ENCODE data around the gene ARL8A.
A peak's percentile ranks its signal among the peaks of the same experiment; 100 is the strongest.
"Not testable (repeated sequence)": the region's sequence is repeated elsewhere in the genome, so short reads cannot be mapped to it uniquely, and the experiment has no call there.

The ARL8A gene

DNA sequence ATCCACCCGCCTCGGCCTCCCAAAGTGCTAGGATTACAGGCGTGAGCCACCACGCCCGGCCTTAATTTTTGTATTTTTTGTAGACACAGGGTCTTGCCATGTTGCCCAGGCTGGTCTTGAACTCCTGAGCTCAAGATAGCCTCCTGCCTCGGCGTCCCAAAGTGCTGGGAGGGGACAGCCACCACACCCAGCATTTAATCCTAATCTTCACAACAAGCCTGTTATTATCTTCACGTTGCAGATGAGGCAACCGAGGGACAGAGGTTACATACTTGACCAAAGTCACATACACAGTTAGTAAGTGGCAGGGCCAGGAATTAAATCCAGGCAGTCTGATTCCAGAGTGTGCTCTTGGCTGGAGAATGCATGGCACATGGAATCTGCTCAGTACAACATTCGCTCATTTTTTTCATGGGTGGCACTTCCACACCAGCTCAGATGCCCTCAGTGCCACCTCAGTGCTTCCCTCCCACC, 26.6 kb downstream of the ARL8A start:
- DNase-seq, result no peak

DNA sequence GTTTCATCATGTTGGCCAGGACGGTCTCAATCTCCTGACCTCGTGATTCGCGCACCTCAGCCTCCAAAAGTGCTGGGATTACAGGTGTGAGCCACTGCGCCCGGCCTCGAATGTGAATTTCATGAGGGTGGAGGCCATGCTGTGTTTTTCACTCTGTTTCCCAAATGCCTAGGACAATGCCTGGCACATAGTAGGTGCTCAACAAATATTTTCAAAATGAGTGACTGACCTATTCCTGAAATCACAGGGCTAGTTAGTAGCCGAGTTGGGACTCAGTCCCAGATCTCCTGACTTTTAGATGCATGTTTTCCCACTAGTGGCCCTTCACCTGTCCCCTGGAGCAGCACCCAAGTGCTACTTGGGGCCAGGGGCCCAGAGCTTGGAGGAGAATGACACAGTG, 28.2 kb downstream of the ARL8A start:
- no peak for DNase-seq

DNA sequence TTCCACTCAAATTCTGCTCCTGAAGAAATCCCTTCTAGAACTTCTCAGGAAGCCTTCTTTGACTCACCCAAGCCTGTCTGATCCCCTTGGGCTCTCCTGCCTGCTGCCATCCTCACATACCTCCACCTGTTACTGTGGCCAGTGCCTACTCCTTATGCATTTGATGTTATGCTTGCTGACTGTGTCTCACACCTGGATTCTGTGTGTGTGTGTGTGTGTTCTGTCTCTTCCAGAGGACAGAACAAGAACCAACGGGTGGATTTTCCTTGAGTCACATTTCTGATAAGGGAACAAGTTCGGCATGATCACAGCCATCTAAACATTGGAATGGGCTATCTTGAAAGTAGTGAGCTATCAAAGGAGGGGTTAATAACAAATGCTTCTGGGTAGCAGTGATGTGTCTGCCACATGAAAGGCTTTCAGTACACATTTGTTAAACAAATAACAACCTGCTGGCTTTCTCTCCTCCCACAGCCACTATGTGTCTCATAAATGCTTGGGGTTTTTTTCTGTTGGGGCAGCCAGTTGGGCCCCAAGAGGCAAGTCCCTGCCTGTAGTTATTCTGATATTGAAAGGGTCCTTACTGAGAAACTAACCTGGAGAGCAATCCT, 30.7 kb downstream of the ARL8A start:
- no peak for DNase-seq

DNA sequence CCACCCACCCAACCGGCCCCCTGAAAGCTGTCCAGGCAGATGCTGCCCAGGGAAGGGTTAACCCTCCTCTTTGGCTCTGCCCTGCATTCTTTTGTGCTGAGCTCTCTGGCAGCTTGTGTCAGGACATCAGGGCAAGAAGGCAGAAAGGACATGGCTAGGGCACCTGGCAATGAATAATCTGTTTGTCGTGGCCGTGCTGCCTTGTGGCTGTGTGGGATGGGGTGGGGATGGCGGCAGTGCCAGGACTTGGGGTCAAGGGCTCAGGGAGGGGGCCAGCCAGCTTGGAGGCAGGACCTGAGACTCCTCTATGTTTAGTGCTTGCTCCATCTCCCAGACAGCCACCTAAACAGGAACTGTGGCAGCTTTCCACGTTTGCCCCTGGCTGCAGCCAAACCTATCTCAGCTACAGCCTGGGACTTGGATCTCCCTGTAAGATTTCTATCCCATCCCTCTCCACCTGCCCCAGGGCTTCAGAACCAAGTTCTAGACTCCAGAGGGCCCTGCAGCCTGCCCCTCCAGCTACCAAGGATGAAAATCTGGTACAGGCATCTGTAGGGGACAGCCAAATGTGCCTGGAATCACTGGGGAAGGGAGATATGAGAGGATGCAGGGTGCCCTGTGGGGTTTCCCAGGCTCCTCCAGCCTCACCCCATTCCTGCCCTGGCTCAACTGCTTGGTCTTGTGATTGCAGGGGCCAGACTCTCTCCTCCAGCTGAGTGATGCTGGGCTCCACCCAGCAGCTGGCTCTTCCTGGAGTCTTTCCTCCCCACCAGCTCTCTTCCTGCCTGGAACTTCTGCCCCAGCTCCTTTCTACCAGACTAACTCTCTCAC, 31.5 kb downstream of the ARL8A start:
- DNase-seq, result no peak

DNA sequence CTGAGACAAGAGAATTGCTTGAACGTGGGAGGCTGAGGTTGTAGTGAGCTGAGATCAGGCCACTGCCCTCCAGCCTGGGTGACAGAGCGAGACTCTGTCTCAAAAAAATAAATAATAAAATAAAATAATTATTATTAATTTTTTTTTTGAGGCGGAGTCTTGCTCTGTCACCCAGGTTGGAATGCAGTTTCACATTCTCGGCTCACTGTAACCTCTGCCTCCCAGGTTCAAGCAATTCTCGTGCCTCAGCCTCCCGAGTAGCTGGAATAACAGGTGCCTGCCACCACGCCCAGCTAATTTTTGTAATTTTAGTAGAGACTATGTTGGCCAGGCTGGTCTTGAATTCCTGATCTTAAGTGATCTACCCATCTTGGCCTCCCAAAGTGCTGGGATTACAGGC, 32.9 kb downstream of the ARL8A start:
- DNase-seq, result not testable (repeated sequence)

DNA sequence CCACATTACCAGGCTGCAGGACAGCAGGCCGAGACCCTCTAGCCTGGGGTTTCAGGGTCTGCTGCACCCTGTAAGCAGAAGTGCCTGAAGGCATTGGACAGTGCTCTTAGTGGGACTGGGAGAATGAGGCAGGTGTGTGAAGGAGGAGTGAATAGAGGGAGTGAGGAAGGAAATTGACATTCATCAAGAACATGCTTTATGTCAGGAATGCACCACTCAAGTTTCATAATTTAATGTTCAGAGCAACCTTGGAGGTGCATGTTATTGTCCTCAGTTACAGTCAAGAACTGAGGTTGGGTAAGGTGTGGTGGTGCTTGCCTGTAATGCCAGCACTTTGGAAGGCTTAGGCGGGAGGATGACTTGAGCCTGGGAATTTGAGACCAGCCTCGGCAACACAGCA, 33.6 kb downstream of the ARL8A start:
- no peak for DNase-seq

DNA sequence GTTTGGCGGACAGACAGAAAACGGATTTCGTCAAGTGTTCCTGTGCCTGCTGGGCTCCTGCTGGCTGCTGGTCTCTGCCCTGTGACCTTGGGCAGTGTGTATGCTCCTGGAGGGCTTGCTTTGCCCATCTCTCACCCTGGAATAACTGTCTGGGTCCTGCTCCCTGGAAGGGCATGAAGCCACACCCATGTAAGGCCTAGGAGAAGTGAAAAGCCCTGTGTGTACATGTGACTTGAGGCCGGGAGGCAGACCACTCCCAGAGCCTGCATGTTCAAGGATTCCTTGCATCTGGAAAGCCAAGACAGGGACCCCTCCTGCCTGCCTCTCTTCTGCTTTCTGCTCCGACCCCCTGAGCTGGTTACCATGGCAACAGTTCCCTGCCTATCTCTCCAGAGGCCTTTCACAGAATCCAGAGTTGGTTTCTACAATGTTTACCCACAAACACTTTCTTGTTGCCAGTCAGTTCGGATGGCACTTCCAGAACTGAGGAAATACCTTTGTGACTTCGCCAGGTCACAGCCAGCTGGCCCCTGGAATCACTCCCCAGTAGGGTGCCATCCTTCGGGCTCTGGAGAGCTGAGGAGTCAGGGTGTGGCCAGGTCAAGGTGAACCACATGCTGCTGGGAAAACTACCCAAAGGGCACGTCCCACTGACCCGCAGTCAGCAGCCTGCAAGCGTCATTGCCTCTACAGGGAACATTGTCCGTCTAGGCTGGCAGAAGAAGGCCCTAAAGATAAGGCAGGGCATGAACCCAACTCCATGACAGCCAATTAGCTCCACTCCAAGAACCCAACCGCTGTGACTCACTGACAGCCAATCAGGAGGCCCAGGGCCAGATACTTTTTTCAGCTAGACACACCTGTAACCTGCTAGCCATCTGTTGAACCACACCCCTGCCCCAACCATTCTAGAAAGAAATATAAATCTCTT, 36.5 kb downstream of the ARL8A start:
- DNase-seq, result no peak

DNA sequence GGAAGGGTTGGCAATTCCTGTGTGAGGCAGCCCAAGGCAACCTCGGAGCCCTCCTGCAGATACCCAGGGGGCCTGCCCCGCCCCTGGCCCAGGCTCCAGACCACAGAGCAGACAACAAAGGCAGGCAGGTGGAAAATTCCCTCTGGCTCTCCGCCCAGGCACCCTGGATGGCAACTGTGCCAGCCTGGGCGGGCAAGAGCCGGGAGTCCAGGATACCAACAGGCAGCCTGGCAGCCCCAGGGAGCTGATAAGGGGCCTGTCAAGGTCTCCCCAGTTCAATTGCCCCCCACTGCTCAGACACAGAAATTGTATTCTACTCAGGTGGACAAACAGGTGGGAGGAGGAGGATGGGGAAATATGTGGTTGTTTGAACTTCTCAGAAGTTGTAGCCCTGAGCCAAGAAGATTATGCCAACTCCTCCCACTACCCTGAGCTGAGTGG, 37.2 kb downstream of the ARL8A start:
- no peak for DNase-seq

DNA sequence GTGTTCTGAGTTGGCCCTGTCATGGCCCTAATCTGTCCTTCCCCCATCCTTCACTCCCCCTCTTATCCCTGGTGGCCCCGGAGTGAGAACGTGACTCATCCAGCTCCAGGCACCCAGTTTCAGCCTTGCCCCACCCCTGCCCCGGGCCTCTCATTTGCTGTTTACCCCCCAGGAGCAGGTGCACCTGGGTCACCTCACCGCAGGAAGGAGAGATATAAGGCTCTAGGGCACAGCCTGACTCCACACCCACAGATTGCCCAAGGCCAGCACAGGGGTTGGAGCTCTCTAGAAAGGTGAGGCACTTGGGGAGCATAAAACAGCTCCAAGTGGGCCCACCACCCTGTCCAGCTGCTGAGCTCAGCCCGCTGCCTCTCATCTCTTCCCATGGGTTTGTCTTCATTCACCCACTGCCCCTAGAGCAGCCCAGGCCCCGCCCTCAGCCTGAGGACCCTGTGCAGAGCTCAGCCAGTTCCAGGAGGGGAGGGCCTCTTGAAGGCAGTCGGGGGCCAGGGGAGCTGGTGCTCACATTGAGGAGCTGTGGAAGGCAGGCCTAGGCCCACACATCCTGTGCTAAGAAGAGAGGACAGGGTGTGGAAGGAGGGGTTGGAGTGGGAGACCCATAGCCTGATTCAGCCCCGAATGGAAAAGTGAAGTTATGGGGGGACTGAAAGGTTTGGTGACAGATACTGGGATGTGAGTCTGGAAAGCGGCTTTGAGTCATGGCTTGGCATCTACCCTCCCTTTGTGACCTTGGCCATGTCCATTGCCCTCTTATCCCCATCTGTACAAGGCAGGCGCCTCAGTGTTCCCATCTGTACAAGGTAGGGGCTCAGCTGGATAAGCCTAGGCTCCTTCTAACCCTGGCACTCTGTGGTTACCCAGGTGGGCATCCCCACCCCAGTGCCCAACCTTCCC, 37.9 kb downstream of the ARL8A start:
- DNase-seq, result no peak

DNA sequence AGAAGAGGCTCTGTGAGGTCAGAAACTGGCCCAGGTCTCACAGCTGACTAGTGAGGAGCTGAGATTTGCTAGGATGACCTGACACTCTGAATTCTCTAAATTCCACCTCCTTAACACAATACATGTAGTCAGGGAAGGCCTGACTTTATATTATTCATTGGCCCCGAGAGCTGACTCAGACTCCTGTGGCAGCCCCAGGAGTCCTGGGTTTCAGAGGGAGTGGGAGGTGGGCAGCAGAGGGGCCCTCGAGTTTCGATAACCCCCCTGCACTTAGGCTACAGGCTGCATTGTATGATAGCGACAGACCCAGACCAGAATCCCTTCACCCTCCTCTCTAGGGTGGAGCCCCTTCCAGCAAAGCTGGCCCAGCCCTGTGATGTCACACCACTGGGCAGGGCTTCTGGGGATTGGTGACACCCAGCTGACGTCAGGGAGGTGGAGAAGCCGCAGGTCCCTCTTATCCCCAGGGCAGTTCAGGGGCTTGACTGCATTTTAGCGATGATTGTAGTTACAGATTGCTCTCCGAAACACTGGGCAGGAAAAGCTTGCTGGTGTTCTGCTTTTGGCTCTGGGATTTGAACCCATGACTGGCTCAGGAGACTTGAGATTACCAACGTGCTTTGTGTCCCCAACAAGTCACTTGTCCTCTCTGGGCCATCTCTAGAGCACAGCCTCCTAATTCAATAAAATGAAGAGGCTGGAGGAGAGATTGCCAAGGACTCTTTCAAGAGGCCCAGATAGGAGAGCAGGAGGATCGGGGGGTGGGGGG, 38.8 kb downstream of the ARL8A start:
- DNase-seq, result no peak

DNA sequence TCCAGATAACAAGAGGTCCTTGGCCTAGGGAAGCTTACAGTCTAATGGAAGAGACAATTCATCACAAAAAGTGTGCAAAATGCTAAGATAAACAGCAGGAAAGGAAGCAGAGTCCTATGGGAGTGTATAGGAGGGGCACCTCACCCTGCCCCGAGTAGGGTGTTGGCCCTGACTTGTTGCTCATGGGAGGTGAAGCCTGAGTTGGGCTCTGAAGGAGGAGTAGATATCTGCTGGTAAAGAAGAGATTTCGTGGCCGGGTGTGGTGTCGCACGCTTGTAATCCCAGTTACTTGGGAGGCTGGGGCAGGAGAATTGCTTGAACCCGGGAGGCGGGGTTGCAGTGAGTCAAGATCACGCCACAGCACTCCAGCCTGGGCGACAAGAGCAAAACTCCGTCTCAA, 40.5 kb downstream of the ARL8A start:
- no peak for DNase-seq

DNA sequence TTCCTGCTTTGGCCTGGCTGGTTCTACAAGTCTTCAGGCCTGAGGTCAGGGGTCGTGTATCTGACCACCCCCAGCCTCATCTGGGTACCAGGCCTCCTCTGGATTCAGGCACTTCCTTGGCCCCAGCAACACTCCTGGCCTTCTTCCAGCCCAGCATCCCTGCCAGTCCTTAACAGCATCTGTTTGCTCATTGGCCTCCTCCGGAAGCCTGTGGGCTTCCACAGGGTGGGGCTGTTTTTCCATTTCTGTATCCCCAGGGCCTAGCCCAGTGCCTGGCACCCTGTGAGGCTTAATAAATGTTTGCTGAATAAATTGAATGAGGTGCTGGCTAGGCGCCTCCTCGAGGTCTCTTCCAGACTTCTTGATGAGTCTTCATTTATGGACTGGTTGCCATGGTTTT, 43.4 kb downstream of the ARL8A start:
- peak in 6 of 56 donors; percentile 12 to 59 (median 30) for DNase-seq

DNA sequence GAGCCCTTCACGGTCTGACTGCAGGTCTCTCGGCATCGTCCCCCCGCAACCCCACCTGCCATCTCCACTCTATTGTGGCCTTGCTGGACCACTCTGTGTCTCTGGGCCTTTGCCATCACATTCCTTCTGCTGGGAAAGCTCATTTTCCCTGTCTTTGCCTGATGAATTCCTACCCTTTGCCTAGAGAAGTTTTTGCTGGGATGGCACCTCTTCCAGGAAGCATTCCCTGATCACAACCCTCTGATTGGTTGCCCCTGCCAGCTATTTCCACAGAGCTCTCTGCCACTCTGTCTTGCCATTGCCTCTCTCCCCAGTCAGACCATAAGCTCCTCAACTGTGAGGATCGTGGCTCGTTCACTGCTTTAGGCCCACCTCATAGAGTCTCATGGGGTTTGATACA, 50.7 kb downstream of the ARL8A start:
- no peak for DNase-seq

DNA sequence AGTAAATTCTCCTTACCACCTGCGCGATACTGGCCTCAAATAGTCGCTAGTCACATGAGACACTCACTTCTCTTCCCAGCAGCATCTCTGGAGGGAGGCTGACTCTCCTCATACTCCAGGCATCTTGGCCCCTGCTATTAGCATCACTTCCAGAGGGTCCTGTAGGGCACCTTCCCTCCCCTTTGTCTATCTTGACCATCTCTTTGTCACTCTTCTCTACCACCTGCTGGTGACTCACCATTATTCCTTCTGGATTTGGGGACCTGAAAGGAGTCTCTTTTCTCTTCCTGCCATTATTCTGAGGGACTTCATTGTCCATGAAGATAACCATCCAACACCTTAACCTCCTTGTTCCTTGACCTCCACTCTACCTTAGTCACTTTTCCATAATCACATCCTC, 53.5 kb downstream of the ARL8A start:
- no peak for DNase-seq

DNA sequence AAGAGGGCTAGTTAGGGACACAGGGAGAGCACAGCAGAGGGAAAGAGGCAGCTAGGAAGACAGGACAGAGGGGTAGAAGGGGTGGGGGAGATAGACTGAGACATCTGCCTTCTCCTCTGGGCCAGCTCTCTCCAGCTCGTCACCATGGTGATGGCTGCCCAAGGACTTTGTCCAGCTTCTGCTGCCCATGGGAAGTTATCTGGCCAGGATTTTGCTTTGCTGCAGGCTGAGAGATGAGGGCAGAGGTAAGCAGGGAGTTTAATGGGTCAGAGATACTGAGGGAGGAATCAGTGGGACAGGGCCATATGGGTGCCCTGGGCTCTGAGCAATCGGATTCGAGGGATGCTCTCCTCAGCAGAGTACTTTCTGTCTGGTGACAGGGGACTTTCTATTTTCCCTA, 56.3 kb downstream of the ARL8A start:
- DNase-seq, result peak in 12 of 56 donors; percentile 4 to 25 (median 12)

DNA sequence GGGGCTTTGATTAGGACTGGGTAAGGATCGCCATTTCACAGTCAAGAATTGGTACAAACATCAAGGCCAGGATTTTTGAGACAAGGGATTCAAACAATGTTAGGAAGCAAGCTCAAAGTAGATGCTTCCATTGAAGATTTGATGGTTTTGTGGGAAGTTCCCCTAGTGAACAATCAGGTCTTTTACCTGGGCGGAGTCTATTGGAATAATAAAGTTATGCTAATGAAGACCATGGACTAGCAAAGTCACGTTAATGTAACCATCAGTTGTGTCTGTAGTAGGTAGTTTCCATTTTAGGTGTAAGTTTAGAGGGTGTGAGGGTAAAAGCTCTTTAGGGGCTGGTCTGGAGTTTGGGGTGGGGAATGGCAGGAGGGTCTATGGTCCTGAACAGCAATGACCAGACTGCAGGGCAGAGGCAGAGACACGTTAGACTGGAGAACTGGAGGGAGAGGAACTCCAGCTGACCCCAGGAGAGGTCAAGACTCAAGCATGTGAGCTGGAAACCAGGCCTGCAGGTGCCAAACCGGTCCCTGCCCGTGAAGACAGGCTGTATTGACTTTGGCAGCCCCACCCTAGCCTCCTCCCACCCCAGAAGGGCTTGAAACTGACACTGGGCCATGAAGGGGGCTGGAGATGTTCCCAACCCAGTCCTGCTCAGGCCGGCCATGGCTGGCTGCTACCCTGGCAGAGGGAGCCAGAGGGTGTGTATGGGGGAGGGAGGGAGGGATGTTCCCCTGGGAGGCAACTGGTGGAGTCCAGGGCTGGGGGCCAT, 57.8 kb downstream of the ARL8A start:
- peak in 4 of 56 donors; percentile 15 to 18 (median 16) for DNase-seq

DNA sequence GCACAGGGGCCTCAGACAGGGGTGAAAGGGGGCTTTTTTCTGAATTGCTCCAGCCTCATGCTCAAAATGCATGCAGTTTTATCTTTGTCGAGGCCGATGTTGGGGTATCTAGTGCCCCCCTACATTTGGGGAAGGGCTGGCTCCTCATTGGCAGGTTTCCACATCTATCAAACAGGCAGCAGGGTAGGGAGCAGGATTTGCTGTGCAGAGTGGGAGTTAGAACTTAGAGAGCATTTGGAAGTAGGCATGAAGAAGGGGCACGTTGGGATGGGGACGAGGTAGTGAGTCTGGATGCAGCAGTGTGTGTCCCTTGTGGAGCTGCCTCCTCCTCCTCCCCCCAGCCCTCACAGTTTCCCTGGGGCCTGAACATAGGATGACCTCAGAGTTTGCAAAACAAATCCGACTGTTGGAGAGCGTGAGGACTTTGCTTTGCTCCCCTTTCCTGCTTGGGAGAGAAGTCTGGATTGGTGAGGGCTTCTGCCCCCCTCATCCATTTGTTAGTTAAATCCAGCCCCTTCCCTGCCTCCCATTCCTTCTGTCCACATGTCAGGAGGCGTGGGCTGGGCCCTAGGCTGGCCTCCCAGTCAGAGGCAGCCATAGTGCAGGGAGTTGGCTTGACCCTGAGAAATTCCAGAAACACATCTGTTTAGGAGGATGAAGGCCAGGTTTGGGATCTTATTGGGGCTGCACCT, 58.7 kb downstream of the ARL8A start:
- DNase-seq, result peak in 46 of 56 donors; percentile 12 to 80 (median 54)

Data from amygdala (tissue), 56 donors.